NOMO-1 (cell line): ENCODE results near the gene NADSYN1.
A peak's percentile ranks its signal among the peaks of the same experiment; 100 is the strongest.

Source experiments
- DNase-seq, 2 experiments: peaks; one replicate each; lab custom pipeline; 2025; ENCODE audit not compliant: unreplicated experiment in 2 of 2; lab: John Stamatoyannopoulos, UW

NADSYN1 gene

DNA sequence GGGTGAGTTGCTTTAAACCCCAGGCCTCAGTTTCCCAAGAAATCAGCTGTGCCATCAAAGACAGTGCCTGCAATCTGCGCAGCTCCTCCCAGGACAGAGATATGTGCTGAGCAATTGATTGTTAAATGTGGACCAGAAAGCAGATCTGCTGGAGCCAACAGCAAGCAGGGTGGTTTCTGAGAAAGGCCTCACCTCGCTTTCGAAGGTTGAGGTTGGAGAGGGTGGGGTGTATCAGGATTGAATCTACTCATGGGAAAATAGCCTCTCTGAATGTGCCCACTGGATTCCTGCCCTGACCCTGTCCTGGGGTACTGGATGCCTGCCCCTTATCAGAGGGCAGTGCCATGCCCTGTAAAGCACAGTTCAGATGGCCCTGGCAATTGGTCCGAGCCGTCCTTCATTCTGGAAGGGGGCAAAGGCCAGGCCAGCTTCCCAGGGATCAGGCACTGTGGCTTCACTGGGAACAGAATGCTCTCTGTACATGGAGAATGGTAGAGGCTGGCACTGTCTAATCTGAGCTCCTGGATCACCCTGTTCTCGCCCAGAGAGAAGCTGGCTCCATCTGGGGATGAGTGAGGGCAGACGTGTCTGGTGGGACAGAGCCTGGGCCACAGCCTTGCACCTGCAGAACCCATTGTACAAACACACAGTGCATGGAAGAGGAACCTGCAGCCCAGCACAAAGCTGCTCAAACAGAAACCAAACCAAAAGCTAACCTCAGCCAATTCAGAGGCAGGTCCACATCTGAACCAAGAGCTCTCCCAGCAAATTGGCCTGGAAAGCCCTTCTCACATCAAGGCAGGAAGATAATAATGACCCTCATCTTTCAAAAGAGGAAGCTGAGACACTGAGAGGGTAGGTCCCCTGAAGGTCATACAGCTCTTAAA, 20.0 kb upstream of the NADSYN1 start:
- DNase-seq: peak; percentile 71 to 85

- no peak for DNase-seq
Measured at GRCh38 chr11:71433648-71434450, 19.2 kb upstream of the NADSYN1 start.

- no peak for DNase-seq
Measured at GRCh38 chr11:71434576-71435130, 18.4 kb upstream of the NADSYN1 start.

DNA sequence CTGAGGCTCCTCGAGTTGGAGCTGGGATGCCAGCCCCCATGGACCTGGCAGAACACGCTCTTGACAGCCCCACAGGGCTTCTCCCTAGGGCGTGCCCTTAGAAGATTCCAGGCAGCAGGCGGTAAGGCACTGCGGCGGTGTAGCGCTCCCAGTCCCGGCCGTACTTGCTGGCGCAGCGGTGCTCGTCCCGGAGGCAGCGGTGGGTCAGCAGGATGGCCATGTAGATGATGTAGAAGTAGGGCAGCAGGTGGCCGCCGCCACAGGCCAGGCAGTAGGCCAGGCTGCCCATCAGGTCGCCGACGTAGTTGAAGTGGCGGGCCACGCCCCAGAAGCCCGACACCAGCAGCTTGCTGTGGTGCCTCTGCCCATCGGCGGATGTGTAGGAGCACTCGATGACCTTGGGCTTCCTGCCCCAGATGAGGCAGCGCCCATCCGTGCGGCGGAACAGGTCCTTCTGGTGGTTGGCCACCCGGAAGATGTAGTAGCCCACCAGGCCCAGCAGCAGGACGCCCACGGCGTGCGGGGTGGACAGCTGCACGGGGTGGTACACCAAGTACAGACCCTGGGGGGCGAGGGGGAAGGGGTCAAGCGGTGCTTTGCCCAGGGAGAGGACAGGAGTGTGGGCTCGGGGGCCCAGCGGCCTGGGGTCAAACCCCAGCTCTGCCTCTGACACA, 17.6 kb upstream of the NADSYN1 start:
- no peak for DNase-seq

- DNase-seq: no peak
Measured at GRCh38 chr11:71436861-71437260, 16.1 kb upstream of the NADSYN1 start.

DNA sequence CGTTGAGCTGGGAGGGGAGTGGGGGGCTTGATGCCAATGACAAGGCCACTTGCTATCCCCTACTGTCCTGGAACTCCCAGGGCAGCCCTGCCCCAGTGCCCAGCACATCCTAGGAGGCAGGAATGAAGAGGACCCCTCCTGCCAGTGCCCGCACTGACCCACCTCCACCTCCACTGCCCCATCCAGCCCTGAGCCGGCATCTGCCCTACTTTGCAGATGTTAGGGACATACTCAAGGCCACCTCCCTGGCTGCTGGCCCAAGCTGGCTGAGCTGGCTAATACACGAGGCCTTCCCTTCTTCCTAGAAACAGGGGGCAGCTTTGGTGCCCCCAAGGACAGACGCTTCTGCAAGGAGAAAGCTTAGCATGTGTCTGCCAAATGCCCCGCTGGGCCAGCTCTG, 15.6 kb upstream of the NADSYN1 start:
- no peak for DNase-seq

- no peak for DNase-seq
Measured at GRCh38 chr11:71437879-71438278, 15.1 kb upstream of the NADSYN1 start.

- DNase-seq: no peak
Measured at GRCh38 chr11:71438650-71439049, 14.4 kb upstream of the NADSYN1 start.

GRCh38 chr11:71440021-71440755, 12.8 kb upstream of the NADSYN1 start:
- no peak for DNase-seq

DNA sequence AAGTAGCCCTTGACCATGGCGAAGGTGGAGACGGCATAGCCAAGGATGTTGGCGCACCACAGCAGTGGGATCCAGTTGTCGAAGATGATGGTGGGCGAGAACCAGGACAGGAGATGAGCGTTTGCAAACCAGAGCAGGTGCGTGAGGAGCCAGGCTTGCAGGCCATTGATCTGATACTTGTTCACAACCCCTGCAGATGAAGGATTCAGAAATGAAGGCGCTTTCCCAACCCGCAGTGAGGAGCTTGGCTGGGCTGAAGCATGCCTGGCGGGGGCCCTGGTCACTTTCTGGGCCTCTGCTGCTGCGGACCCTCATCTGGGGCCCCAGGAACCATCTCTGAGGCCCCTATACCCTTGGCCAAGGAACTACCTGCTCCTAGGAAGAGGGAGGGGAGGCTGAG, 11.8 kb upstream of the NADSYN1 start:
- DNase-seq: no peak

GRCh38 chr11:71442123-71442522, 10.9 kb upstream of the NADSYN1 start:
- DNase-seq: no peak

DNA sequence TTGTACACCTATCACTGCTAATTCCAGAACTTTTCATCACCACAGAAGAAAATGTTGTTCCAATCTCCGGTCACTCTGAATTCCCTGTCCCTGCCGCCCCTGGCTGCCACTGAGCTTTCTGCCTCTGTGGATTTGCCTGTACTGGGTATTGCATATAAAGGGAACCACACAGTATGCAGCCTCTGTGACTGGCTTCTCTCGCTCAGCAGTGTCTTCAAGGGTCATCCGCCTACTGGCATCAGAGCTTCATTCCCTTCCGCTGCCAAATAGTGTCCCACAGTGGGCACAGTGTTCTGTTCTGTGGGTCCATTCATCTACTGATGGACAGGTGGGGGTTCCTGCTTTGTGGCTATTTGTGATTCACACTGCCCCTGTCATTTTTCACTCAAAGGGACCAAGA, 10.1 kb upstream of the NADSYN1 start:
- DNase-seq: no peak

DNA sequence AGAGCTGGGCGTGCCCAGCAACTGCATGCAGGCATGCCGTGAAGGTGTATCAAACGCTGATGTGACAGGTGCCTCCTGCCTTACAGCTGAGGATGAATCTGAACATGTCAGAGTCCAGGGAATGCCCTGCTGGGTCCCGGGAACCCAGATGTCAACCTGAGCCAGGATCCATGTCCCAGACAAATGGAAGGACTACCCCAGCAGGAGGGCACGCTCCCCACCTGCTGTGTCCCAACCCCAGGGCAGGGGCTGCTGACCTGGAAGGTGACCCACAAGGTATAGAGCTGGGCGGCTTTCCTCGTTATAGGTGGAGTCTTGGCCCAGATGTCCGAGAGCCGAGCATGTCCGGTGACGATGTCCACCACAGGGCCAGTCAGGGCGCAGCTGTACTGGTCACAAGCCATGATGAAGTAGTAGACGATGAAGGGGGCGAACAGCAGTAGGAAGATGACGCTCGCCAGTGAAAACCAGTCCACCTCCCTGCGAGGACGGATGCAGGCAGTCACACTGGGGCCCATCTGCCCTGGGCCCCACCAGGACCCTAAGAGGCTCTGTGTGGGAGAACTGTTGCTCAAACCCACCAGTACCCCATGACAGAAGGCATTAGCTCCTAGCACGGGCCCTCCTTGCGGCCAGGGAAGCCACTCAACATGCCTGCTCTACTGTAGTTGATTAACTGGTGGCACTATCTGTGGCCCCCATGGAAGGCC, 9.1 kb upstream of the NADSYN1 start:
- no peak for DNase-seq

- DNase-seq: no peak
Measured at GRCh38 chr11:71444811-71445210, 8.2 kb upstream of the NADSYN1 start.

GRCh38 chr11:71446150-71446549, 6.9 kb upstream of the NADSYN1 start:
- DNase-seq: no peak

- DNase-seq: peak; percentile 59 to 90
Measured at GRCh38 chr11:71446942-71447688, 5.9 kb upstream of the NADSYN1 start.

GRCh38 chr11:71447791-71448256, 5.2 kb upstream of the NADSYN1 start:
- DNase-seq: no peak

DNA sequence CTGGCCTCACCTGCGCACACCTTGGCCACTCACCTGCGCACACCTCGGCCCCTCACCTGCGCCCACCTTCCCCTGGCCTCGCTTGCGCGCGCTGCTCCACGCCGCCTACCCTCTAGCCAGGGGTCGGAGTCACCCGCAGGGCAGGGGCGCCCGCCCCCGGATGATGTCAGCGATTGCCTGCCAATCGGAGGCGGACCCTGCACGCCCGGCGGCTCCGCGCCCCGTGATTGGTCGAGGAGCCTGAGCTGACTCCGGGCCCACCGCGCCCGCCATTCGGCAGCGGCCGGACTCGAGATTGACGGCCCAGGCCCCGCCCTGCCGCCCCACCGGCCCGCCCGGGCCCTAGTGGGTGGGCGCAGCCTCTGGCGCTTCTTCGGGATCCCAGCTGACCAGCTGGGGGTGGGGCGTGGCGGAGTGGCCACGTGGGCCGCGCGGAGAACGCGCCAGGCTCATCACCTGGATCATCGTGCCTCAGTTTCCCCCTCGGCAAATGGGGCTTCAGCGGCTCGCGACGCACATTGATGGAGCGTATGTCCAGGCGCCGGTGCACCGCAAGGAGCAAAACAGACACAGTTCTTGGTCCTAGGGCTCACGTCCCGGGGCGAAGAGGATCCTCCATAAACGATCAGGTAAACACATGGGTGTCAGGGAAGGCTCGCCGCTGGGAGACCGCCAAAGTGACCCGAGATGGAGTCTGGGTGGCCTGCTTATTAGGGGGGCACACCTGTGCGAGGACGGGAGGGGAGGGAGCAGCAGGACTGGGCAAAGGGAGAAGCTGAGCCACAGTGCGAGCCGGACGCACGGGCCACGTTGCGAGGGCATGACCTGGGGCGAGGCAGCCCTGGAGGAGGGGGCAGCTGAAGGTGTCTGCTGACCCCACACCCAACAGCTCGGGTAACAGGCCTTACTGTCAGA, 4.5 kb upstream of the NADSYN1 start, which contains the start of gene DHCR7:
DHCR7 (minus strand) TSS at position 137 of the 915 bp plus-strand sequence. CDS start 3,441 bp downstream, outside the sequence.
- peak; percentile 91 to 98 for DNase-seq
